Measurements from ENCODE around the gene ANKUB1.
"Not testable (repeated sequence)": the region's sequence is repeated elsewhere in the genome, so short reads cannot be mapped to it uniquely, and the experiment has no call there.

Gene ANKUB1

GRCh38 chr3:149792452-149793270, at the start of gene ANKUB1:
Gene ANKUB1 (minus strand): TSS chr3:149792554. CDS start chr3:149792366, 188 bp downstream.
- no peak for DNase-seq

GRCh38 chr3:149839896-149840295, 47.5 kb upstream of the ANKUB1 start:
- no peak for DNase-seq

- not testable (repeated sequence) for DNase-seq
Measured at GRCh38 chr3:149839469-149839868, 47.1 kb upstream of the ANKUB1 start.

- not testable (repeated sequence) for DNase-seq
Measured at GRCh38 chr3:149838491-149838890, 46.1 kb upstream of the ANKUB1 start.

- no peak for DNase-seq
Measured at GRCh38 chr3:149833241-149833640, 40.9 kb upstream of the ANKUB1 start.

- no peak for DNase-seq
Measured at GRCh38 chr3:149832086-149832485, 39.7 kb upstream of the ANKUB1 start.

- DNase-seq = no peak
Measured at GRCh38 chr3:149831321-149831720, 39.0 kb upstream of the ANKUB1 start.

- DNase-seq = no peak
Measured at GRCh38 chr3:149830902-149831301, 38.5 kb upstream of the ANKUB1 start.

GRCh38 chr3:149829631-149830030, 37.3 kb upstream of the ANKUB1 start:
- not testable (repeated sequence) for DNase-seq

GRCh38 chr3:149828390-149828789, 36.0 kb upstream of the ANKUB1 start:
- no peak for DNase-seq

GRCh38 chr3:149826636-149827035, 34.3 kb upstream of the ANKUB1 start:
- no peak for DNase-seq

GRCh38 chr3:149820183-149820582, 27.8 kb upstream of the ANKUB1 start:
- DNase-seq = no peak

GRCh38 chr3:149819432-149819831, 27.1 kb upstream of the ANKUB1 start:
- no peak for DNase-seq

GRCh38 chr3:149816986-149817385, 24.6 kb upstream of the ANKUB1 start:
- no peak for DNase-seq

GRCh38 chr3:149816311-149816710, 24.0 kb upstream of the ANKUB1 start:
- no peak for DNase-seq

GRCh38 chr3:149815728-149816127, 23.4 kb upstream of the ANKUB1 start:
- DNase-seq = no peak

GRCh38 chr3:149815321-149815720, 23.0 kb upstream of the ANKUB1 start:
- DNase-seq = no peak

GRCh38 chr3:149813367-149814281, 21.3 kb upstream of the ANKUB1 start:
- no peak for DNase-seq

- DNase-seq = peak; percentile 87
Measured at GRCh38 chr3:149812606-149813366, 20.4 kb upstream of the ANKUB1 start, which contains the start of gene RNF13. Gene RNF13 (plus strand): TSS chr3:149813215. CDS start chr3:149846027, 32,812 bp downstream.

- DNase-seq = no peak
Measured at GRCh38 chr3:149812165-149812605, 19.8 kb upstream of the ANKUB1 start.

GRCh38 chr3:149810846-149811245, 18.5 kb upstream of the ANKUB1 start:
- DNase-seq = no peak

- DNase-seq = no peak
Measured at GRCh38 chr3:149809699-149810098, 17.3 kb upstream of the ANKUB1 start.

Measured in T1000 (cell line).